ENCODE results near the gene TXLNG. TPM values are rescaled to one million over a fixed set of nuclear protein-coding genes. Genes with fewer than 3 reads are reported as not detected.
A peak's percentile ranks its signal among the peaks of the same experiment; 100 is the strongest.

TXLNG gene
- total RNA-seq, 1 donor from 2014 or later: 25.8 TPM

GRCh38 chrX:16828124-16828908, 42.0 kb downstream of the TXLNG start:
- no peaks in the 10 kb centered on the region for H3K27me3 Mint-ChIP-seq
- H3K27ac Mint-ChIP-seq: peak overlapping the region; percentile 23

GRCh38 chrX:16832301-16832700, 46.0 kb downstream of the TXLNG start:
- H3K4me3 Mint-ChIP-seq (ENCODE audit: low read depth): no peak overlapping the region
- peak overlapping the region; percentile 79 for H3K27ac Mint-ChIP-seq
- peaks cover 23% of the 10 kb centered on the region for H3K36me3 Mint-ChIP-seq (ENCODE audit: insufficient read depth)
- no peak for DNase-seq (ENCODE audit: low spot score, unreplicated experiment)
- H3K9me3 Mint-ChIP-seq (ENCODE audit: low read depth): no peaks in the 10 kb centered on the region
- peak; percentile 14 for TF ChIP-seq CTCF (IDR thresholded peaks at IDR 0.05; ENCODE audit: unreplicated experiment)
- no peaks in the 10 kb centered on the region for H3K27me3 Mint-ChIP-seq
- peaks cover 13% of the 10 kb centered on the region for H3K4me1 Mint-ChIP-seq (ENCODE audit: low read depth)

More at GRCh38 chrX:16828124-16828908, 42.0 kb downstream of the TXLNG start:
- no peak for DNase-seq (ENCODE audit: low spot score, unreplicated experiment)
- Mint-ChIP-seq H3K36me3 (ENCODE audit: insufficient read depth) (peaks cover 18% of the 10 kb centered on the region), H3K9me3 (ENCODE audit: low read depth) (no peaks in the 10 kb centered on the region), H3K4me1 (ENCODE audit: low read depth) (peaks cover 15% of the 10 kb centered on the region), H3K4me3 (ENCODE audit: low read depth) (no peak overlapping the region)
- TF ChIP-seq CTCF (IDR thresholded peaks at IDR 0.05; ENCODE audit: unreplicated experiment): no peak

GRCh38 chrX:16834806-16835205, 48.5 kb downstream of the TXLNG start:
- Mint-ChIP-seq H3K4me1 (ENCODE audit: low read depth) (peaks cover 23% of the 10 kb centered on the region), H3K27me3 (no peaks in the 10 kb centered on the region)

GRCh38 chrX:16836371-16836770, 50.1 kb downstream of the TXLNG start:
- Mint-ChIP-seq H3K27me3 (no peaks in the 10 kb centered on the region), H3K27ac (no peak overlapping the region), H3K36me3 (ENCODE audit: insufficient read depth) (peaks cover 28% of the 10 kb centered on the region), H3K9me3 (ENCODE audit: low read depth) (no peaks in the 10 kb centered on the region), H3K4me3 (ENCODE audit: low read depth) (no peak overlapping the region), H3K4me1 (ENCODE audit: low read depth) (peaks cover 25% of the 10 kb centered on the region)
- TF ChIP-seq CTCF (IDR thresholded peaks at IDR 0.05; ENCODE audit: unreplicated experiment): peak; percentile 76
- peak; percentile 34 for DNase-seq (ENCODE audit: low spot score, unreplicated experiment)

More at GRCh38 chrX:16834806-16835205, 48.5 kb downstream of the TXLNG start:
- H3K4me3 Mint-ChIP-seq (ENCODE audit: low read depth): no peak overlapping the region
- no peak for TF ChIP-seq CTCF (IDR thresholded peaks at IDR 0.05; ENCODE audit: unreplicated experiment)
- H3K36me3 Mint-ChIP-seq (ENCODE audit: insufficient read depth): peaks cover 22% of the 10 kb centered on the region
- H3K9me3 Mint-ChIP-seq (ENCODE audit: low read depth): no peaks in the 10 kb centered on the region
- no peak overlapping the region for H3K27ac Mint-ChIP-seq
- no peak for DNase-seq (ENCODE audit: low spot score, unreplicated experiment)

- no peak for DNase-seq (ENCODE audit: low spot score, unreplicated experiment)
- H3K4me1 Mint-ChIP-seq (ENCODE audit: low read depth): peaks cover 16% of the 10 kb centered on the region
- no peak overlapping the region for H3K4me3 Mint-ChIP-seq (ENCODE audit: low read depth)
- H3K27me3 Mint-ChIP-seq: no peaks in the 10 kb centered on the region
- H3K27ac Mint-ChIP-seq: peak overlapping the region; percentile 16
- no peaks in the 10 kb centered on the region for H3K9me3 Mint-ChIP-seq (ENCODE audit: low read depth)
- TF ChIP-seq CTCF (IDR thresholded peaks at IDR 0.05; ENCODE audit: unreplicated experiment): no peak
- H3K36me3 Mint-ChIP-seq (ENCODE audit: insufficient read depth): peaks cover 30% of the 10 kb centered on the region
These were observed 52.2 kb downstream of the TXLNG start for GRCh38 chrX:16838202-16839066.
